H9 (cell line): Measurements from ENCODE around the gene UBE2V1. TPM values are rescaled to one million over a fixed set of nuclear protein-coding genes. Genes with fewer than 3 reads are reported as not detected.

ENCODE experiments used
- DNase-seq: peaks from one replicate; pipeline ENCODE4 v3.0.0-alpha.2; 2017
- H2AFZ ChIP-seq: one replicate; pipeline ENCODE4 v1.6.1; 2013; ENCODE audit warnings: mild to moderate bottlenecking, low read length, control low read depth, moderate library complexity
- H2AK5ac ChIP-seq: 2 replicates; pipeline ENCODE4 v1.6.1; 2013; ENCODE audit warnings: low read length, control low read depth, mixed read lengths; ENCODE audit not compliant: insufficient read length
- H2BK120ac ChIP-seq: one replicate; pipeline ENCODE4 v1.6.1; 2013; ENCODE audit warnings: low read depth, mild to moderate bottlenecking, low read length, control low read depth, inconsistent platforms; ENCODE audit not compliant: poor library complexity, severe bottlenecking
- H2BK12ac ChIP-seq: 2 replicates; pipeline ENCODE4 v1.6.1; 2013; ENCODE audit warnings: low read length, control low read depth, mixed read lengths, low read depth; ENCODE audit not compliant: insufficient read length
- H2BK15ac ChIP-seq: 2 replicates; pipeline ENCODE4 v1.6.1; 2013; ENCODE audit warnings: low read depth, low read length, control low read depth
- H2BK20ac ChIP-seq: one replicate; pipeline ENCODE4 v1.6.1; 2013; ENCODE audit warnings: low read depth, mild to moderate bottlenecking, low read length, control low read depth, inconsistent platforms; ENCODE audit not compliant: poor library complexity, severe bottlenecking
- H2BK5ac ChIP-seq: 2 replicates; pipeline ENCODE4 v1.6.1; 2013; ENCODE audit warnings: low read length, control low read depth, mixed read lengths; ENCODE audit not compliant: insufficient read length
- H3K14ac ChIP-seq: 2 replicates; pipeline ENCODE4 v1.6.1; 2013; ENCODE audit warnings: low read length, control low read depth; ENCODE audit not compliant: insufficient read depth
- H3K18ac ChIP-seq: 2 replicates; pipeline ENCODE4 v1.6.1; 2013; ENCODE audit warnings: low read depth, mild to moderate bottlenecking, mixed read lengths, low read length, control low read depth; ENCODE audit not compliant: insufficient read length
- H3K23ac ChIP-seq: 2 replicates; pipeline ENCODE4 v1.6.1; 2013; ENCODE audit warnings: low read length, control low read depth, mixed read lengths, low read depth; ENCODE audit not compliant: insufficient read length
- H3K23me2 ChIP-seq: 2 replicates; pipeline ENCODE4 v1.6.1; 2013; ENCODE audit warnings: low read depth, mild to moderate bottlenecking, mixed read lengths, low read length, control low read depth; ENCODE audit not compliant: insufficient read length, poor library complexity, severe bottlenecking
- H3K27ac ChIP-seq: 2 replicates; pipeline ENCODE4 v1.5.1; 2013; ENCODE audit warnings: low read length, control low read depth, mixed read lengths, low read depth; ENCODE audit not compliant: insufficient read length
- H3K27me3 ChIP-seq: 2 replicates; pipeline ENCODE4 v1.6.1; 2013; ENCODE audit warnings: low read length, control low read depth, inconsistent platforms; ENCODE audit not compliant: insufficient read depth
- H3K4ac ChIP-seq: 2 replicates; pipeline ENCODE4 v1.6.1; 2013; ENCODE audit warnings: low read depth, mild to moderate bottlenecking, control low read depth, inconsistent platforms, low read length, moderate library complexity
- H3K4me1 ChIP-seq: 2 replicates; pipeline ENCODE4 v1.6.1; 2013; ENCODE audit warnings: low read length, control low read depth, inconsistent platforms; ENCODE audit not compliant: insufficient read depth
- H3K4me2 ChIP-seq: 2 replicates; pipeline ENCODE4 v1.6.1; 2013; ENCODE audit warnings: low read length, control low read depth, mixed read lengths; ENCODE audit not compliant: insufficient read length, insufficient read depth
- H3K56ac ChIP-seq: 2 replicates; pipeline ENCODE4 v1.6.1; 2013; ENCODE audit warnings: low read depth, mild to moderate bottlenecking, mixed read lengths, low read length, control low read depth; ENCODE audit not compliant: insufficient read length
- H3K79me1 ChIP-seq: 2 replicates; pipeline ENCODE4 v1.6.1; 2013; ENCODE audit warnings: low read depth, mild to moderate bottlenecking, moderate library complexity, low read length, control low read depth, inconsistent platforms; ENCODE audit not compliant: insufficient read depth, poor library complexity, severe bottlenecking
- H3K79me2 ChIP-seq: 2 replicates; pipeline ENCODE4 v1.6.1; 2013; ENCODE audit warnings: low read length, control low read depth, inconsistent platforms; ENCODE audit not compliant: insufficient read depth
- H3K9ac ChIP-seq: 2 replicates; pipeline ENCODE4 v1.6.1; 2013; ENCODE audit warnings: low read length, control low read depth, mixed read lengths; ENCODE audit not compliant: insufficient read length; ENCODE audit errors: extremely low read depth
- H3K9me3 ChIP-seq: one replicate; pipeline ENCODE4 v1.6.1; 2013; ENCODE audit warnings: low read depth, low read length, inconsistent platforms; ENCODE audit not compliant: control insufficient read depth
- H3T11ph ChIP-seq: one replicate; pipeline ENCODE4 v1.6.1; 2013; ENCODE audit warnings: mild to moderate bottlenecking, low read length, control low read depth, inconsistent platforms
- H4K20me1 ChIP-seq: one replicate; pipeline ENCODE4 v1.6.1; 2013; ENCODE audit not compliant: control insufficient read depth, insufficient read length, insufficient read depth
- H4K5ac ChIP-seq: 2 replicates; pipeline ENCODE4 v1.6.1; 2013; ENCODE audit warnings: low read depth, mild to moderate bottlenecking, mixed read lengths, low read length, control low read depth; ENCODE audit not compliant: insufficient read length
- H4K8ac ChIP-seq: replicated peaks from 2 replicates; pipeline ENCODE4 v1.6.1; 2013; ENCODE audit warnings: low read length, control low read depth, mixed read lengths, low read depth; ENCODE audit not compliant: insufficient read length
- H4K91ac ChIP-seq: 2 replicates; pipeline ENCODE4 v1.6.1; 2013; ENCODE audit warnings: low read depth, mild to moderate bottlenecking, moderate library complexity, mixed read lengths, low read length, control low read depth; ENCODE audit not compliant: insufficient read length
- H3K27ac Mint-ChIP-seq, 3 experiments: 2 replicates in 2 of 3; 3 replicates in 1 of 3; pipeline ENCODE4 v1.8.0; 2020 to 2021; ENCODE audit warnings: mixed read lengths in 3 of 3, mild to moderate bottlenecking in 1 of 3, moderate library complexity in 1 of 3
- H3K27me3 Mint-ChIP-seq: 2 replicates; pipeline ENCODE4 v1.8.0; 2021; ENCODE audit warnings: low read depth, mild to moderate bottlenecking, moderate library complexity, mixed read lengths
- H3K36me3 Mint-ChIP-seq, 3 experiments: 2 replicates in 2 of 3; 3 replicates in 1 of 3; pipeline ENCODE4 v1.8.0; 2020 to 2021; ENCODE audit warnings: low read depth in 3 of 3, mixed read lengths in 3 of 3; ENCODE audit not compliant: insufficient read depth in 1 of 3
- H3K4me1 Mint-ChIP-seq, 2 experiments: 2 replicates each; pipeline ENCODE4 v1.8.0; 2020; ENCODE audit warnings: mixed read lengths in 2 of 2
- H3K4me3 Mint-ChIP-seq, 2 experiments: 2 replicates in 1 of 2; 3 replicates in 1 of 2; pipeline ENCODE4 v1.8.0; 2020 to 2021; ENCODE audit warnings: mild to moderate bottlenecking in 2 of 2, mixed read lengths in 2 of 2, moderate library complexity in 1 of 2
- H3K9me3 Mint-ChIP-seq, 2 experiments: 2 replicates in 1 of 2; 3 replicates in 1 of 2; pipeline ENCODE4 v1.8.0; 2020; ENCODE audit warnings: mild to moderate bottlenecking in 2 of 2, mixed read lengths in 2 of 2, moderate library complexity in 1 of 2
- CTCF ChIP-seq: fragments of 200-600 bp; sonication (generic); conservative IDR thresholded peaks from 3 replicates; pipeline ENCODE4 v1.8.0; 2021; ENCODE audit warnings: antibody characterized with exemption, mild to moderate bottlenecking
- WGBS: extraction: QIAGEN DNeasy Blood & Tissue Kit; methylation state at CpG from one replicate; pipeline ENCODE4 v1.1.7; 2013; ENCODE audit warnings: missing lambda C conversion rate, low lambda C conversion rate, mixed read lengths; ENCODE audit not compliant: insufficient read length; ENCODE audit errors: extremely low coverage; 5-methylcytosine and 5-hydroxymethylcytosine counted together
- total RNA-seq: library from RNA; stranded (reverse); gene quantifications from 2 replicates; pipeline ENCODE4 v1.2.1, GENCODE V29; 2021

UBE2V1 gene
- total RNA-seq, 1 experiment from 2014 or later: 152 TPM

DNA sequence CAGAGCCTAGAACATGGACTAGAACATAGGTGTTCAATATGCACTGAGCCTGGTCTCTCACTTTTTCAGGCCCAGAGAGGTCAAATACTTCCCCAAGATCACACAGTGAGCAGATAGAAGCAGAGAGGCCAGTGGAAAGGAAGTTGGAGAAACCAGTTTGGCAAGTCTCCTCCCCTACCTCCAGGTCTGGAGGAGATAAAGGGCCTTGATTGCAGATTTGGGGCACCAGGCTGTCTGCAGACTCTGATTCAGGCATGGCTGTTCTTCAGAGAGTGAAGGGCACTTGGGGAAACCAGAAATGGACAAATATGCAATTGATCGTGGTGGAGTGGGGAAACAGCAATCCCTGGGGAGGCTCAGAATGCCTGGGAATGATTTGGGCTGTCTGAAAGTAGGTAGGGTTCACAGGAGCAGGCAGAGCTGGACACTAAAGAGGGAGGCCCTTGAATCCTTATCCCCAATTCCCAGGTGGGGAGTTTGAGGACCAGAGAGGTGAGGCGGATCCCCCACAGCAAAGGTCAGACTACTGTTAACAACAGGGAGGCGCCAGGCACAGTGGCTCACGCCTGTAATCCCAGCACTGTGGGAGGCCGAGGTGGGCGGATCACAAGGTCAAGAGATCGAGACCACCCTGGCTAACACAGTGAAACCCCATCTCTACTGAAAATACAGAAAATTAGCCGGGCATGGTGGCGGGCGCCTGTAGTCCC, 38.2 kb upstream of the UBE2V1 start:
- Histone ChIP-seq H2AK5ac (no peak overlapping the region), H3K23ac (no peak overlapping the region), H3K79me2 (peaks cover 11% of the 10 kb centered on the region; the same call in 1 of the 2 replicates), H4K91ac (no peak overlapping the region), H3K4me1 (peaks cover 24% of the 10 kb centered on the region; the same call in 1 of the 2 replicates), H2BK20ac (no peak overlapping the region), H4K5ac (no peak overlapping the region), H2BK120ac (no peak overlapping the region), H2AFZ (no peak overlapping the region), H3K27ac (no peak overlapping the region), H3K23me2 (peaks cover 8% of the 10 kb centered on the region), H3K18ac (no peak overlapping the region), H3K79me1 (peaks cover 10% of the 10 kb centered on the region), H3K4me2 (peak overlapping the region; percentile 46), H3K9me3 (no peaks in the 10 kb centered on the region), H2BK12ac (no peak overlapping the region), H4K20me1 (no peaks in the 10 kb centered on the region), H4K8ac (no peak overlapping the region), H2BK5ac (no peak overlapping the region), H2BK15ac (no peak overlapping the region), H3T11ph (no peak overlapping the region), H3K14ac (no peak overlapping the region), H3K9ac (no peak overlapping the region), H3K27me3 (no peaks in the 10 kb centered on the region; the same call in 1 of the 2 replicates), H3K56ac (no peak overlapping the region), H3K4ac (no peak overlapping the region)
- Mint-ChIP-seq H3K36me3 (peaks cover 17 to 31% (median 30%) of the 10 kb centered on the region in 3 experiments; a peak in 6 of 7 replicates), H3K4me3 (peak overlapping the region; percentile 57 to 81), H3K27ac (peak overlapping the region; percentile 87 to 95 (median 91); a peak in 6 of 7 replicates), H3K27me3 (peaks cover 15% of the 10 kb centered on the region), H3K4me1 (peaks cover 46 to 58% of the 10 kb centered on the region in 2 experiments), H3K9me3 (no peaks in the 10 kb centered on the region)
- no peak for TF ChIP-seq CTCF
- DNase-seq: no peak
- WGBS: no CpG with 5 or more reads among the region's 10 CpGs
